ENCODE results near the gene MRPL51.
"Not testable (repeated sequence)": the region's sequence is repeated elsewhere in the genome, so short reads cannot be mapped to it uniquely, and the experiment has no call there.

MRPL51 gene

DNA sequence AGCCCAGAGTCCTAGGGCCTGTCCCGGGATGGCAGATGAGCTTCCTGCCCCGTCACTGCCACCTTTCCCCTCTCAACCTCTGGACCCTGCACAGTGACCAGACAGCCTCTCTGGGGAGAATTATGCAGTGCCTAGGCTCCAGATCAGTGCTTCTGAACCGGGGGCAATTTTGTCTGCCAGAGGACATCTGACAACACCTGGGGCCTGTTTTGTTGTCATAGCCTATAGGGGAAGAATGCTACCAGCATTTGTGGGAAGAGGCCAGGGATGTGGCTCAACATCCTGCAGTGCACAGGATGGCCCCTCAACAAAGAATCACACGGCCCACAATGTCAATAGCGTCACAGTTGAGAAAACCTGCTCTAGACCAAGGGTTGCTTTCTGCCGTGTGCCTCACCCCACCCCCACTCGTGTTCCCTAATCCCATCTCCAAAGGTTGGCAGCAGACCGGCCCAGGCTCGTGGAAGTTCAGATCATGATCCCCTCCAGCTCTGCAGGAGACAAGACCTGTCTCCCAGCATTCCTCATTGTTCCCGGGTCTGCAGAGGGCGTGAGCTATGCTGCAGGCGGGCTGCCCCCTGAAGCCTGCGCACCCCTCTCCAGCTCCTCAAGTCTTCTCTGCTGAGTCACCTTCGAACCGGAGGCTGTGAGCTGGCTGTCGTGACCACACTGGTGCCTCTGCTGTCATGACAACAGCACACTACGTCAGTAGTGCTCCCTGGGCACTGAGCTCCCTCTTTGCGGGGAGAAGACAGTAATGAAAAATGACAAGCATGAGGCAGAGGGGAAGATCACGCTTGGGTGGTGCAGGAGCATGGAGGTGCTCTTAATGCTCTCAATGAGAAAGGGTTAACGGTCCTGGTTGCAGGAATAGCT, 39.2 kb upstream of the MRPL51 start:
- DNase-seq = peak; percentile 84

DNA sequence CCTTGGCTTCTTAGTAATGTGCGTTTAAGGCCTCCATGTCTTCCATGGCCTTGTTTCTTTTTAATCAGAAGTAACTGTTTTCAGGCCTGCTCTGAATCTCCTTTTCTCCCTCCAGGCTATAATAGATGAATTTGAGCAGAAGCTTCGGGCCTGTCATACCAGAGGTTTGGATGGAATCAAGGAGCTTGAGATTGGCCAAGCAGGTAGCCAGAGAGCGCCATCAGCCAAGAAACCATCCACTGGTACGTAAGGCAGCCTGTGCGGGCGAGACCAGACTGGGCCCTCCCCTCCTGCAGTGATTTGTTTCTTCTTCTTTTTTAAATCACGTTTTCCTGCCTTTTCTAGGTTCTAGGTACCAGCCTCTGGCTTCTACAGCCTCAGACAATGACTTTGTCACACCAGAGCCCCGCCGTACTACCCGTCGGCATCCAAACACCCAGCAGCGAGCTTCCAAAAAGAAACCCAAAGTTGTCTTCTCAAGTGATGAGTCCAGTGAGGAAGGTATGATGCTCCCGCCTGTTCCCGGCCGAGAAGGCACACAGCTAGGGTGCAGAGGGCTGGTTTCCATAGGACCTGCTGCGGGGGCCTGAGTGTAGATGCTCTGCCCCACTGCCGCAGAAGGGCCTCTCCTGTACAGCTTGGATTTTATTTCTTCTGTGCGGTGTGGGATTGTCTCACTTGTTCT, 37.7 kb upstream of the MRPL51 start:
- no peak for DNase-seq

DNA sequence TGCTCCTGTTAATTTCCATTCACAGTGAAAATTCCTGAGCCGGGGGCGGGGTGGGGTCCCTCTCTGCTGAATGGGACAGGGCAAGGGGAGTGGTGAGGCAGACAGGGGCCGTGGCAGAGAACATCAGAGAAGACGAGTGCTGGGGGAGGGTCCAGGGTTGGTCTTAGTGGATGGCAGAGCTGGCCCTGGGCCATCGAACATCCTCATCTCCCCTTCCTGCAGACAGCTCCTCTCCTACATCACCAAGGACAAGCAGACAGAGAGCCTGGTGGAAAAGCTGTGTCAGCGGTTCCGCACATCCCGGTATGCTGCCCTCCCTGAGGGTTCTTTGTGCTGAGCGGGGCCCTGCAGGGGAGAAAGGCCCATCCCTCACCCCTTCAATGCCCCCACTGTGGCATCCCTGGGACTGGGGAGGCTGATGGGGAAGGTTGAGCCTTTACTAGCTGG, 36.3 kb upstream of the MRPL51 start:
- no peak for DNase-seq

DNA sequence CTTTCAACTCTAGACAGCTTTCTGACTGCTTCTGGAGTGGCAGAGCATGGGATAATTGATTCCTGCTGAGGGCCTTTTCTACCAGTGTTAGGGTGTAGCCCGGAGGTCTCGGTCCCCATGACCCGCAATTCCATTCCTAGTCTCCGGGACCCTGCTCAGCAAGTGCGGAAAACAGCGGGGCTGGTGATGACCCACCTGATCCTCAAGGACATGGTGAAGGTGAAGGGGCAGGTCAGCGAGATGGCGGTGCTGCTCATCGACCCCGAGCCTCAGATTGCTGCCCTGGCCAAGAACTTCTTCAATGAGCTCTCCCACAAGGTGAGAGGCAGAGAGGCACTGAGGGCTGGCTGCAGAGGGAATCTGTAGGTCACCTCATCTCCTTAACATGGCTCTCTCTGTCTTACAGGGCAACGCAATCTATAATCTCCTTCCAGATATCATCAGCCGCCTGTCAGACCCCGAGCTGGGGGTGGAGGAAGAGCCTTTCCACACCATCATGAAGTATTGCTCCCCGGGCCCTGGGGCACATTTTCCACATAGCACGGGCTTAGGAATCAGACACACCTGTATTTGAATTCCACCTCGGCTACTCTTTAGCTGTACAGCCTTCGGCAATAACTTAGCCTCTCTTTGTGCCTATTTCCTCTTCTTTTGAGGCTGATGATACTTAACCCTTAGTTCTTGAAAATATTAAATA, 35.6 kb upstream of the MRPL51 start:
- no peak for DNase-seq

DNA sequence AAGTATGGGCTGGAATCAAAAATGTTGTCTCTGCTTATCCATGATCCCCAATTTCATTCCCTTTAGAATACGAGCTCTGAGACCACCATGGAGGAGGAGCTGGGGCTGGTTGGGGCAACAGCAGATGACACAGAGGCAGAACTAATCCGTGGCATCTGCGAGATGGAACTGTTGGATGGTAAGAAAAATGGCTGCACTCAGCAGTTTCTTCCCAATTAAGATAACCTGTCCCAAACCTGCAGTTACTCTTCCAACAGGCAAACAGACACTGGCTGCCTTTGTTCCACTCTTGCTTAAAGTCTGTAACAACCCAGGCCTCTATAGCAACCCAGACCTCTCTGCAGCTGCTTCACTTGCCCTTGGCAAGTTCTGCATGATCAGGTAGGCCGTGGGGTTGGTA, 34.6 kb upstream of the MRPL51 start:
- no peak for DNase-seq

DNA sequence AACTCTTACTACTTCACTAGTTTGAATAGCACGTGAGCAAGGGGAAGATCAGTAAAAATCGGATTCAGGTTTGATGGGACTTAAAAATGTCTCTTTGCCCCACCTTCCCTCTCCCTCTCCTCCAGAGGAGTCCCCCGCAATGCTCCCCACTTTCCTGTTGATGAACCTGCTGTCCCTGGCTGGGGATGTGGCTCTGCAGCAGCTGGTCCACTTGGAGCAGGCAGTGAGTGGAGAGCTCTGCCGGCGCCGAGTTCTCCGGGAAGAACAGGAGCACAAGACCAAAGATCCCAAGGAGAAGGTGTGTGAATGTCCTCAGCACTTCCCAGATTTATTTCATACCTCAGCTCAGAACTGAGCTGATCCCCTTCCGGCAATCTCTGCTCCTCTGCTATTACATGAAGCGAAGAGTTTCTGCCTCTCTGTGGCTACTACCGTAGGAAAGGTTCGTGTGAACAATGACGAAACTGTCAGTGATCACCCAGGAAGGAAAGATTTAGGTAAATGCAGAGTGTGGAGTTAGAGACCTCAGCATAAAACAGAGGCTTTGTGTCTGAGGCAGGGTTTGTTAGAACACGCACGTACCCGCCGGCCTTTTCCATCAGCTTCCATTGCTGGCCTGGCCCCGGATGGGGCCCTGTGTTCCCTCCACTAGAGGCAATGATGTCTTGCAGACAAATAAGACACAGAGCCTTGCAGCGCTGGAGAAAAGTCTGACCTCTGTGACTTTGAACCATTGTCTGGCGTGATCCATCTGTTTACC, 33.9 kb upstream of the MRPL51 start:
- DNase-seq = no peak

DNA sequence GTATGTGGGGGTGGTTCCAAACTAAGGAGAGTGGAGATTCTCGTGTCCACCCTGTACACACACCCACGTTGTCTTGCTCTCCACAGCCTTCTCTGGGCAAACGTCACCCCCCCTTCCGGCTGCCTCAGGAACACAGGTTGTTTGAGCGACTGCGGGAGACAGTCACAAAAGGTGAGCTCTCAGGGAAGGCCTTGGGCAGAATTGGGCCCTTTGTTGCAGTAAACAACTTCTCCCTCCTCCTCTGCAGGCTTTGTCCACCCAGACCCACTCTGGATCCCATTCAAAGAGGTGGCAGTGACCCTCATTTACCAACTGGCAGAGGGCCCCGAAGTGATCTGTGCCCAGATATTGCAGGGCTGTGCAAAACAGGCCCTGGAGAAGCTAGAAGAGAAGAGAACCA, 33.1 kb upstream of the MRPL51 start:
- DNase-seq = no peak

DNA sequence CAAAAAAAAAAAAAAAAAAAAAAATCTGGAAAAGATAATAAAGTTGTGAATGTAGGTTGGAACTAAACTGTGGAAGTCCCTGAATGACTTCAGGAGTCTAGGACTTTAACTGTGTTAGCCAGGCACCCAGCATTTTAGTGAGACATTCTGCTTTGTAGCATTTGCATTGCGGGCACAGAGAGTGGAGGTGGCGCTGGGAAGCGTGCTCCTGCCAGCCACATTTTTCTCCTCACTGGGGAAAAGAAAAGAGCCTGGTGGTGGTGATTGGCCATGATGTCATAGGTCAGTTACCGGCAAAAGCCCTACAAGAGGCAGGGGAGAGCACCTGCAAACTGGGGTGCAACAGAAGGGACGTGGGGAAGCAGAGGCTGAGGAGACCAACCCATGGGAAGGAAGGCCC, 31.6 kb upstream of the MRPL51 start:
- DNase-seq = no peak

DNA sequence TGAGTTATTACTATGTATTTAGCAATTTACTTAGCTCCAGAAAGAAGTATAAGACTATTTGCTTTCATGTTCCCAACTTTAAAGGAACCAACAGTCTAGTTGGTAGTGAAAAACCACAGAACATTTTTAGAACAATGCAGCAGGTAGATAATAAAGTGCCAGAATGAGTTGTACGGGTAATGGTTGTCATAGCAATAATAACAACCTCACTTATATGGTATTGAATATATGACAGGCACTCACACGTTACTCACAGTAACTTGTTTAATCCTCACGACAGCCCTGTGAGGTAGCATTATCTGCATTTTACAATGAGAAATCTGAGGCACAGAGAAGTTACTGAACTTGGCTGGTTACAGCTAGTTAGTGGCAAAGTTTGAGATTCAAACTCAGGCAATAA, 30.6 kb upstream of the MRPL51 start:
- no peak for DNase-seq

DNA sequence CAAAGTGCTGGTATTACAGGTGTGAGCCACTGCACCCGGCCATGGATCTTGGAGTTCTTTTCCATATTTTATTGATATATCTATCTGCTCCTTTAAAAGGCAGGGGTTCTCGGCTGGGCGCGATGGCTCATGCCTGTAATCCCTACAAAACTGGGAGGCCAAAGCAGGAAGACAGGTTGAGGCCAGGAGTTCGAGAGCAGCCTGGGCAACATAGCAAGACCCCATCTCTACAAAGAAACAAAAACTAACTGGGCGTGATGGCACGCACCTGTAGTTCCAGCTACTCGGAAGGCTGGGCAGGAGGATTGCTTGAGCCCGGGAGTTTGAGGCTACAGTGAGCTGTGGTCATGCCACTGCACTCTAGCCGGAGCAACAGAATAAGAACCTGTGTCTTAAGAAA, 29.1 kb upstream of the MRPL51 start:
- no peak for DNase-seq

DNA sequence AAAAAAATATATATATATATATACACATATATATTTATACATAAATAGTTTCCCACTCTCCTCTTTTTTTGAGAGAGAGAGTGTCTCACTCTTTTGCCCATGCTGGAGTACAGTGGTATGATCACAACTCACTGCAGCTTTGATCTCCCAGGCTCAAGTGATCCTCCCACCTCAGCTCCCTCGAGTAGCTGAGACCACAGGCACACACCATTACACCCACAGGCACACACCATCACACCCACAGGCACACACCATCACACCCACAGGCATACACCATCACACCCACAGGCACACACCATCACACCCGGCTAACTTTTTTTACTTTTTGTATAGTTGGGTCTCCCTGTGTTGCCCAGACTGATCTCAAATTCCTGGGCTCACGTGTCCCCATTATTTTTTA, 27.1 kb upstream of the MRPL51 start:
- DNase-seq = no peak

DNA sequence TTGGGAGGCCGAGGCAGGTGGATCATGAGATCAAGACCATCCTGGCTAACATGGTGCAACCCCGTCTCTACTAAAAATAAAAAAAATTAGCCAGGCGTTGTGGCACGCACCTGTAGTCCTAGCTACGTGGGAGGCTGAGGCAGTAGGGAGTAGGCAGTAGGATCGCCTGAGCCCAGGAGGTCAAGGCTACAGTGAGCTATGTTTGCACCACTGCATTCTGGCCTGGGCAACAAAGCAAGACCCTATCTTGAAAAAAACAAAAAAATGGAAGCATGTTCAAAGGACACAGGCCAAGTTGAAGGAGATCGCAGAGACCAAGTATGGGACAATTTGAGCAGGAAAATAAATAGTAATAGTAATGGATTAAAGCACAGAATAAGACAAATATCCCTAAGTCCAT, 15.0 kb upstream of the MRPL51 start:
- no peak for DNase-seq

DNA sequence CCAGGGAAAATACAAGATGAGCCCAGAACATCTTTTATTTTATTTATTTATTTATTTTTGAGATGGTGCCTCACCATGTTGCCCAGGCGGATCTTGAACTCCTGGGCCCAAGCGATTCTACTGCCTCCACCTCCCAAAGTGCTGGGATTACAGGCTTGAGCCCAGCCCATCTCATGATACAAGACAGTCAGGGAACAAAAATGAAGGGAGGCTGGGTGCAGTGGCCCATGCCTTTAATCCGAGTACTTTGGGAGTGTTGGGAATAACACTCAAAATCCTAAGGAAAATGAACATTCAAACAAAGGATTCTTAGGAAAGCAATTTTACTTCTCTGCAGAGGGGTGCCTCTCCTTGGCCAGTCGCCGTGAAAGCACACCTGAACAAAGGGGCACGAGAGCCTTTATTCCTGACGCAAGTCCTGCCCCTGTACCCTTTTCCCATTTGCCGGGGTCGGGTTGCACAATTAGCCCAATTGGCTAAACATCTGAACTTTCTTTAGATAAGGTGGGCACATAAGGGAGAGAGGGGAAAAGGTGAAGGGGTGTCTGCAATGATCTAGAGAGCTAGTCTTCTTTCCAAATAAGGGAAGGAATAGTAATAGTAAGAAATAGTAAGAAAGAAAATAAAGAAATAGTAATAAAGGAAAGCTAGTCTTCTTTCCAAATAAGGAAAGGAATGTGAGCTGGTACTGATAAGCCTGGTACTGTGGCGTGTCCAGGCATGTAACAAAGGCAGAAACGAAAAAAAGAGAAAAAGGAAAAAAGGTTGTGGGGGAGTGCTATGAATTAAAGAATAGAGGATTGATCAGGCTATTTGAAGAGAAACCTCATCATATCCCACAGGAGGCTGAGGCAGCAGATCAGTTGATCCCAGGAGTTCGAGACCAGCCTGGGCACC, 14.3 kb upstream of the MRPL51 start:
- no peak for DNase-seq

DNA sequence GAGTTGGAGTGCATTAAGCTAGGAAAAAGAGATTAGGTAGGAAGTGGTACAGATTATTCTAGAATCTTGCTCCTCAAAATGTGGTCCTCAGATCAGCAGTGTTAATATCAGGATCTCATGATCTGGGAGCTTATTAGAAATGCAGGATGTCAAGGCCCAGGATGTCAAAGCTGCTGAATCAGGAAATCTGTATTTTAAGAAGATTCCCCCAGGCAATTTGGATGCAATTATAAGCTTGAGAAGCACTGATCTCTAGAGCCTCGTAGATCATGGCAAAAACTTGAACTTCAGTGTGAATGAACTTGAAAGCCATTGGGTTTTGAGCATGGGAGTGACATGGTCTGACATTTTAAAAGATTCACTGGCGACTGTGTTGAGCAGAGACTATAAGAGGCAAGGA, 7.4 kb upstream of the MRPL51 start:
- no peak for DNase-seq

DNA sequence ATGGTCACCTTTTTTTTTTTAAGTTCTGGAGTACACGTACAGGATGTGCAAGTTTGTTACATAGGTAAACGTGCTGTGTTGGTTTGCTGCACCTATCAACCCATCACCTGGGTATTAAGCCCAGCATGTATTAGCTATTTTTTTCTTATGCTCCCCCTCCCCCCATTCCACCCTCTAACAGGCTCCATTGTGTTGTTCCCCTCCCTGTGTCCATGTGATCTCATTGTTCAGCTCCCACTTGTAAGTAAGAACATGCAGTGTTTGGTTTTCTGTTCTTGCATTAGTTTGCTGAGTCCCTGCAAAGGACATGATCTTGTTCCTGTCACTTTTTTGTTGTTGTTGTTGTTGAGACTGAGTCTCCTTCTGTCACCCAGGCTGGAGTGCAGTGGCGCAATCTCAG, 4.2 kb upstream of the MRPL51 start:
- DNase-seq = not testable (repeated sequence)

DNA sequence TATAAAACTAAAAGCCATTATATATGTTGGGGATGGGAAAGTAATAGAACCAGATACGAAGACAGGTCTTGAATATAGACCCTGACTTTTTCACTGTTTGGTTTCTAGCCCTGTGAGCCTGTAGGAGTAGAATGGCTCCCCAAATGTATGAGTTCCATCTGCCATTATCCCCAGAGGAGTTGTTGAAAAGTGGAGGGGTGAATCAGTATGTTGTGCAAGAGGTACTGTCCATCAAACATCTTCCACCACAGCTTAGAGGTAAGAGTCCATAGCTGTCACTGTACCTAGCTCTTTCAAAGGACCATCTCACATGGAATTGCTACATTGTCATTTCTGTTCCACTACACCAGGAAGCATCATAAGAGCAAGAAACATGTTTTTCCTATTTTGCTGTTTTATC, 1.9 kb upstream of the MRPL51 start:
- no peak for DNase-seq

DNA sequence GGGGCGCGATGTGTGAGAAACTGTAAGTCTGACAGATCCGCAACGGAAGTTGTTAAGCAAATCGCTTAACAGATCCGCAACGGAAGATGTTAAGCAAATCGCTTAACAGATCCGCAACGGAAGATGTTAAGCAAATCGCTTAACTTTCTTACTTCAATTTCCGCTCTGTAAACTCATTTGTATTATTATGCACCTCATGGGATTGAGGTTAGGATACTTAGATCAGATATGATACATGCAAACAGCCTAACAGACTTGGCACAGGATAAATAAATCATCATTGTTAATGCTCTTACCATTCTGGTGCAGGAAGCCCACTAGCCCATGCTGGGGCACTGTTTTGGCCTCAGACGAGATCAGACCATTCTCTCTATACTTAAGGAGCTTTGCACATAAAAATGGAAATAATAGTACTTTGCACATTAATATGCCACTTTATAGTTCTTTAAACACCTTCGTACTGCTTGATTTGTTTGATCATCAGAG, 1.2 kb upstream of the MRPL51 start:
- no peak for DNase-seq

DNA sequence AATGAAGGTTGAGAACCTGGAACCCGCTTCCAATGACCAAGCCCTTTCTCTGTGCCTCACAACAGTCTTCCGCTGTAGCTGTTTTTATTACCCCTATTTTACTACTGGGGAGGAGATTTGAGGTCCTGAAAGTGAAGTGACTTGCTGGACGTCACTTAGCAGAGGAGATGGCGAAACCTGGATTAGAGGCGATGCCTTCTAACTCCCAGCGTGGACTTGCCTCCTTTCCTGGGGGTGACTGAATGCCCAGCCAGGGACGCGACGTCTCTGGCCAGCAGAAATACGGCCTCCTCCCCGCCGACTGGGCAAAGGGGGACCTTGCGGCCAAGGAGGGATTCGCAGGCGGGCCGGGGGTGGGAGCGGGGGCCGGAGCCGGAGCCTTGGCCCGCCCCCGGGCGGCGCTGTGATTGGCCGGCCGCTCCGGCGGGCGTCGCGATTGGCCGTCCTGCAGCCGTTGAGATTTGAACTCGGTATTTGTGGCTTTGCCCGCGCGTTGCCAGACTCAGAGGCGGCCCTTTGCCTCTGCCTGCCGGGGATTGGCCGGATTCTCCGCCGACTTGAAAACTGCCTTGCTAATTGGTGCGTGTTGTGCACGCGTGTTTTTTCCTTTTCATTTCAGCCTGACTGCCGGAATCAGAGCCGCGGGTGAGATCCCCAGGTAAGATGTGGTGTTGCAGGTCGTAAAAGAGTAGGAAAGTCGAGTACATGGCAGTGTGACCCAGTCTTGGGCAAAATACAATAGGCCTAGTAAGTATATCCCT, 615 bp upstream of the MRPL51 start, which contains the start of gene NCAPD2:
TSS of gene NCAPD2 (plus strand) at position 606 of the 761 bp plus-strand sequence. CDS start 997 bp downstream, outside the sequence.
- DNase-seq = peak; percentile 96

DNA sequence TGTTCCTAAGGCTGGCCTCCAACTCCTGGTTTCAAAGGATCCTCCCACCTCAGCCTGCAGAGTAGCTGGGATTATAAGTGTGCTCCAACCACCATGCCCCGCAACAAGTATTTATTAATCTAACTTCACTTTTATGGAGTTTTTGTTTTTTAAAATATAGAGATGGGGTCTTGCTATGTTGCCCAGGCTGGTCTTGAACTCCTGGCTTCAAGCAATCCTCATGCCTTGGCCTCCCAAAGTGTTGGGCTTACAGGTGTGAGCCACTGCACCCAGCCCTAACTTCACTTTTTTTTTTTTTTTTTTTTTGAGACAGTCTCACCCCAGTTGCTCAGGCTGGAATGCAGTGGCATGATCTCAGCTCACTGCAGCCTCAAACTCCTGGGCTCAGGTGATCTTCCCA, 2.4 kb downstream of the MRPL51 start:
- not testable (repeated sequence) for DNase-seq

DNA sequence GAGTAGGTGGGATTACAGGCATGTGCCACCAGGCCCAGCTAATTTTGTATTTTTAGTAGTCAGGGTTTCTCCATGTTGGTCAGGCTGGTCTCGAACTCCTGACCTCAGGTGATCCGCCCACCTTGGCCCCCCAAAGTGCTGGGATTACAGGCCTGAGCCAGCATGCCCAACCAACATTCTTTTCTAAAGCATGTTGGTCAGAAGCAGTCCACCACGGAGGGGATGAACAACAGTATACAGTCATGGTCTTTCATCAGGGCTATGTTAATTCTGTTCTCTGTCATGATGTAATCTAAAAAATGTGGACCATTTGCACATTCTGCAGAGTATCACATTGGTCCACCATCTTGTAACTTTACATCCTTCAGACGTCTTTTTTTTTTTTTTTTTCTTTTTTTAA, 3.6 kb downstream of the MRPL51 start:
- DNase-seq = no peak

DNA sequence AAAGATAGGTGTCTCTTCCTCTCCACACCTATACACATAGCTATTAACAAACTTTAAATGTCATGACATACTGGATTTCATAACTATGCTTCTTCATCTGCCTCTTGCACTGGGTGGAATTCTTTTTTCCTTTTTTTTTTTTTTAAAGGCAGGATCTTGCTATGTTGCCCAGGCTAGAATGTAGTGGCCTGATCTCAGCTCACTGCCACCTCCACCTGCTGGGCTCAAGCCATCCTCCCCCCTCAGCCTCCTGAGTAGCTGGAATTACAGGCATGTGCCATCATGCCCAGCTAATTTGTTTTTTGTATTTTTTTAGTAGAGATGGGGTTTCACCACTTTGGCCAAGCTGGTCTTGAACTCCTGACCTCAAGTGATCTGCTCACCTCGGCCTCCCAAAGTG, 4.8 kb downstream of the MRPL51 start:
- DNase-seq = no peak
